Measurements from ENCODE around the gene C1QTNF6. TPM values are rescaled to one million over a fixed set of nuclear protein-coding genes. Genes with fewer than 3 reads are reported as not detected.

Gene C1QTNF6
- total RNA-seq, 1 experiment from 2014 or later, result 25.0 TPM

- H3K4me3 ChIP-seq (ENCODE audit: low read depth in 2 of 2, low read length in 2 of 2), result no peak overlapping the region
Observed at GRCh38 chr22:37162221-37163095, 25.6 kb downstream of the C1QTNF6 start.

DNA sequence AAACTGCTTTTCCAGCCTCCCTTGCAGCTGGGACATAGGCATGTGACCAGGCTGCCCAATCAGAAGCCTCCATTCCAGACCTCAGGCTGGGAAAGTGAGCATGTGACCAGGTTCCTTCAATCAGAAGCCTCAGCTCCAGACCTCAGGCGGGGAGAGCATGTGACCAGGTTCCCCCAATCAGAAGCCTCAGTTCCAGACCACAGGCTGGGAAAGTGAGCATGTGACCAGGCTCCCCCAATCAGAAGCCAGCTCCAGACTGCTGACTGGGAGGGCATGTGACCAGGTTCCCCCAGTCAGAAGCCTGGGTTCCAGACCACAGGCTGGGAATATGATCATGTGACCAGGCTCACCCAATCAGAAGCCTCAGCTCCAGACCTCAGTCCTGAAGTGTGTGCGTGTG, 26.6 kb downstream of the C1QTNF6 start:
- H3K36me3 ChIP-seq (ENCODE audit: control insufficient read depth, insufficient read depth, low read length), result no peaks in the 10 kb centered on the region
- H3K27me3 ChIP-seq (ENCODE audit: control insufficient read depth, insufficient read depth, low read length), result no peaks in the 10 kb centered on the region
- ChIA-PET CTCF (no interaction called here), POLR2A (no interaction called here)
- H3K27ac ChIP-seq (ENCODE audit: low read length), result no peak overlapping the region
- intact Hi-C loops (cut with micrococcal nuclease; ENCODE audit: unreplicated experiment), result no loop called here
- in situ Hi-C loops (cut with HindIII; ENCODE audit: low pct_unique_long_range_greater_than_20kb, low sequenced_read_pairs), result no loop called here
- ATAC-seq, result no peak
- no peaks in the 10 kb centered on the region for H3K9me3 ChIP-seq (ENCODE audit: control insufficient read depth, insufficient read depth, low read depth, low read length)
- no TSS peak for BruUV-seq (replicated peaks)
- no peak for DNase-seq (ENCODE audit: low read depth, low spot score)
- H3K4me1 ChIP-seq (ENCODE audit: control insufficient read depth, insufficient read depth, low read length), result no peaks in the 10 kb centered on the region
- H3K4me3 ChIP-seq (ENCODE audit: low read depth in 2 of 2, low read length in 2 of 2), result no peak overlapping the region
- TF ChIP-seq REST (IDR thresholded peaks at IDR 0.05; ENCODE audit: insufficient read depth in 1 of 2, low read depth in 2 of 2, low read length in 1 of 2), result no peak
- no peak for TF ChIP-seq POLR2AphosphoS5 (IDR thresholded peaks at IDR 0.05; ENCODE audit: low read depth, low read length)
- TF ChIP-seq CTCF (IDR thresholded peaks at IDR 0.05), result no peak
- TF ChIP-seq SIN3A (IDR thresholded peaks at IDR 0.05; ENCODE audit: borderline replicate concordance, insufficient read depth, low read depth, low read length), result no peak

More at GRCh38 chr22:37162221-37163095, 25.6 kb downstream of the C1QTNF6 start:
- TF ChIP-seq REST (IDR thresholded peaks at IDR 0.05; ENCODE audit: insufficient read depth in 1 of 2, low read depth in 2 of 2, low read length in 1 of 2) (no peak), SIN3A (IDR thresholded peaks at IDR 0.05; ENCODE audit: borderline replicate concordance, insufficient read depth, low read depth, low read length) (no peak), TCF7L2 (IDR thresholded peaks at IDR 0.05; ENCODE audit: low read depth, low read length) (no peak), POLR2AphosphoS5 (IDR thresholded peaks at IDR 0.05; ENCODE audit: low read depth, low read length) (no peak), CTCF (IDR thresholded peaks at IDR 0.05) (no peak)
- no peaks in the 10 kb centered on the region for H3K36me3 ChIP-seq (ENCODE audit: control insufficient read depth, insufficient read depth, low read length)
- DNase-seq (ENCODE audit: low read depth, low spot score) (no peak), ATAC-seq (no peak)
- no peaks in the 10 kb centered on the region for H3K9me3 ChIP-seq (ENCODE audit: control insufficient read depth, insufficient read depth, low read depth, low read length)
- ChIA-PET CTCF (interaction anchor here (0.6 kb wide), 1 partner anchor 254 kb away, joined by 5 read pairs; no protein-coding TSS in a partner anchor), POLR2A (no interaction called here)
- in situ Hi-C loops (cut with HindIII; ENCODE audit: low pct_unique_long_range_greater_than_20kb, low sequenced_read_pairs), result no loop called here
- BruUV-seq (replicated peaks), result no TSS peak
- peaks cover 9% of the 10 kb centered on the region for H3K4me1 ChIP-seq (ENCODE audit: control insufficient read depth, insufficient read depth, low read length)
- intact Hi-C loops (cut with micrococcal nuclease; ENCODE audit: unreplicated experiment), result no loop called here
- H3K27me3 ChIP-seq (ENCODE audit: control insufficient read depth, insufficient read depth, low read length), result no peaks in the 10 kb centered on the region
- 0 out of 2 replicates have a peak overlapping the region, but pooled peaks have one; percentile 12 for H3K27ac ChIP-seq (ENCODE audit: low read length)

Measured in Panc1 (cell line).